Activated CD8-positive, alpha-beta memory T cell treated with anti-CD3 and anti-CD28 coated beads, Interleukin-2, amount 50 U/mL, for 48 hours (primary cell): Measurements from ENCODE around the gene TMED5.

Source experiments
- DNase-seq: peaks from one replicate; pipeline ENCODE4 v3.0.0-alpha.2; 2020

Gene TMED5

GRCh38 chr1:93113127-93113526 is 67.1 kb downstream of the TMED5 start:
- no peak for DNase-seq

GRCh38 chr1:93111561-93111960 is 68.7 kb downstream of the TMED5 start:
- no peak for DNase-seq

DNA sequence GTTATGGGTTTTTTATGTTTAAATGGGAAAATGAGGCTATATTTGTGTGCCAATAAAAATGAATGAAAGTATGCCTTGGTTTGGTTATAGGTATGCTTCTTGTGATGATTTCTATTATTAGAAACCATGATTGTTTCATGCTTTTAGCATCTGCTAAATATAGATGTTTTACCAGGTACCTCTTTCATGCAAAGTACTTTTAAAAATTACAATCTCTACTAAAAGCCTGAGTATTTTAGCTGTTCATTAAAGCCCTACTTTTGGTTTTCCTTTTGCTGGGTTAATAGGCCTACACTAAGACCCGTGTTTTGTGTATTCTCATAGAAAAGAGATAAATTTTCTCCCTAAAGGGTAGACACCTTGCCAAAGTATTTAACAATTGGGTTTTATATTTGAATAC is 69.1 kb downstream of the TMED5 start:
- DNase-seq = no peak

- no peak for DNase-seq
Measured at GRCh38 chr1:93109578-93109977, 70.6 kb downstream of the TMED5 start.

- DNase-seq = no peak
Measured at GRCh38 chr1:93108335-93108734, 71.9 kb downstream of the TMED5 start.

- no peak for DNase-seq
Measured at GRCh38 chr1:93107395-93107794, 72.8 kb downstream of the TMED5 start.

- DNase-seq = no peak
Measured at GRCh38 chr1:93106226-93106625, 74.0 kb downstream of the TMED5 start.

GRCh38 chr1:93102142-93102541 is 78.1 kb downstream of the TMED5 start:
- no peak for DNase-seq
